HG02798 (cell line): ENCODE results near the gene DMD.
"Not testable (repeated sequence)": the region's sequence is repeated elsewhere in the genome, so short reads cannot be mapped to it uniquely, and the experiment has no call there.

Source experiments
- ATAC-seq: cut with Tn5 transposase; IDR thresholded peaks from one replicate; pipeline ENCODE4 v1.9.1; 2021; ENCODE audit warnings: mild to moderate bottlenecking; ENCODE audit not compliant: unreplicated experiment, poor library complexity

Gene DMD

GRCh38 chrX:32528451-32528850 lies 682.9 kb downstream of the DMD start:
- not testable (repeated sequence) for ATAC-seq

GRCh38 chrX:32525234-32525633 lies 686.1 kb downstream of the DMD start:
- ATAC-seq: no peak

- ATAC-seq: no peak
Measured at GRCh38 chrX:32524385-32524784, 687.0 kb downstream of the DMD start.

- ATAC-seq: no peak
Measured at GRCh38 chrX:32520789-32521188, 690.6 kb downstream of the DMD start.

GRCh38 chrX:32514986-32515385 lies 696.4 kb downstream of the DMD start:
- peak; percentile 70 for ATAC-seq

GRCh38 chrX:32501606-32502005 lies 709.7 kb downstream of the DMD start:
- no peak for ATAC-seq

GRCh38 chrX:32496671-32497070 lies 714.7 kb downstream of the DMD start:
- no peak for ATAC-seq

GRCh38 chrX:32495855-32496254 lies 715.5 kb downstream of the DMD start:
- ATAC-seq: no peak

GRCh38 chrX:32489125-32489524 lies 722.2 kb downstream of the DMD start:
- ATAC-seq: no peak

- no peak for ATAC-seq
Measured at GRCh38 chrX:32483534-32484136, 727.7 kb downstream of the DMD start.

- ATAC-seq: no peak
Measured at GRCh38 chrX:32480019-32480418, 731.3 kb downstream of the DMD start.

- no peak for ATAC-seq
Measured at GRCh38 chrX:32472364-32472763, 739.0 kb downstream of the DMD start.

- peak; percentile 37 for ATAC-seq
Measured at GRCh38 chrX:32455704-32456103, 755.6 kb downstream of the DMD start.

- no peak for ATAC-seq
Measured at GRCh38 chrX:32451954-32452695, 759.2 kb downstream of the DMD start.

- peak; percentile 59 for ATAC-seq
Measured at GRCh38 chrX:32448945-32449344, 762.4 kb downstream of the DMD start.

- peak; percentile 99 for ATAC-seq
Measured at GRCh38 chrX:32448320-32448719, 763.0 kb downstream of the DMD start.

GRCh38 chrX:32447640-32448039 lies 763.7 kb downstream of the DMD start:
- no peak for ATAC-seq

GRCh38 chrX:32443841-32444240 lies 767.5 kb downstream of the DMD start:
- no peak for ATAC-seq

- ATAC-seq: no peak
Measured at GRCh38 chrX:32421266-32421665, 790.1 kb downstream of the DMD start.

GRCh38 chrX:32408389-32408788 lies 803.0 kb downstream of the DMD start:
- ATAC-seq: no peak

GRCh38 chrX:32397562-32398216 lies 813.7 kb downstream of the DMD start:
- peak; percentile 40 for ATAC-seq

GRCh38 chrX:32395878-32396277 lies 815.5 kb downstream of the DMD start:
- no peak for ATAC-seq
